GM18873 (cell line): ENCODE data around the gene METRNL.
"Not testable (repeated sequence)": the region's sequence is repeated elsewhere in the genome, so short reads cannot be mapped to it uniquely, and the experiment has no call there.

Experiments
- ATAC-seq: cut with Tn5 transposase; IDR thresholded peaks from one replicate; pipeline ENCODE4 v1.9.1; 2021; ENCODE audit warnings: mild to moderate bottlenecking, moderate library complexity, moderate number of reproducible peaks; ENCODE audit not compliant: unreplicated experiment, low FRiP score

Gene METRNL

DNA sequence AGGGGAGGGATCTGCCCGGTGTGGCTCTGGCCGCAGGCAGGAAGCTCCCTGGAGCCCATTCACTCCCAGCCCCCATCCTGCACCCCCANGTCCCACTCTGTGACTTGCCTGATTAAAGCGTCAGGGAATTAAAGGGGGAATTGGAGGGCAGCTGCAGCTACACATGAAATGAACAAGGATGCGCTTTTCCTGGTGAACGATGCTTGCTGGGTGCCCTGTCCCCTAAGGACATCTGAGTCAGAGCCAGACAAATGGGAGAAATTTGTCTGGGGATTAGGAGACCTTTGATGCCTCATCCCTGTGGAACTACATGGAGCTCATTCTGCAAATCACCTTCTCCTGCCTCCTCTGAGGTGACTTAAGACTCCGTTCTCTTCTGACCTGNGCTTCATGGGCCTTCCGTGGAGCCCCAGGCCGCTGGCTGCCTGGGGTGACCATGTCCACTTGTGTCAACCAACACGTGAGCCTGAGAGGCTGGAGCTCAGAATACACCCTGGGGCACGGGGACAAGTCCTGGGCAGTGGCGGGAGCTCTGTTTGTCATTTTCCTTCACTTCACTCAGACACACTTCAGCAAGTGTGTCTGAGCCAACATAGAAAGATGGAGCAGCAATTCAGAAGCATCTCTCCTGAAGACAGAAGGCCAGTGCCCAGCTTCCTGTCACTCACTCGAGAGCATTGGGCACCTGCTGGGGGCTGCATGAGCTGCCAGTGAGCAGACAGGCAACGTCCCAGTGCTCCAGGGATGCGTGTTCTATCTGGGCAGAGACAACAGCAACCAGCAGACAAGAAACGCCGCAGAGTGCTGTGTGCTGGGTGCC, 54.1 kb downstream of the METRNL start:
- no peak for ATAC-seq

GRCh38 chr17:83134456-83134855, 55.0 kb downstream of the METRNL start:
- not testable (repeated sequence) for ATAC-seq

DNA sequence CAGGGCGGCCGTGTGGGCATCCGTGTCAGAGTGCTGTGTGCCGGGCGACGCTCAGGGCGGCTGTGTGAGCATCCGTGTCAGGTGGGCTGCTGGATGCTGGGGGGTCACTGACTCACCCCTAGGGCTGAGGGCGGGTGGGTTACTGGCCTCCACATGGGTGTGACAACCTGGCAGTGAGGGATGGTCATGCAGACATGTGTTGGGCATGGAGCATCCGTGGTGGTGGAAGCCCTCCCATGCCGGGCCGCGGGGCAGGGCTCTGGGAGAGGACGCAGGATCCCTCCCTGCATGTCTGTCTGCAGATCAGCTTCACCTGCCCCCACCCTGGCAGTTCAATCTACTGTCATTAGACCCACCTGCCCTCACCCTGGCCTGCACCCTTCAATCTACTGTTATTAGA, 56.3 kb downstream of the METRNL start:
- no peak for ATAC-seq

- no peak for ATAC-seq
These were observed 56.7 kb downstream of the METRNL start for GRCh38 chr17:83136156-83136555.

DNA sequence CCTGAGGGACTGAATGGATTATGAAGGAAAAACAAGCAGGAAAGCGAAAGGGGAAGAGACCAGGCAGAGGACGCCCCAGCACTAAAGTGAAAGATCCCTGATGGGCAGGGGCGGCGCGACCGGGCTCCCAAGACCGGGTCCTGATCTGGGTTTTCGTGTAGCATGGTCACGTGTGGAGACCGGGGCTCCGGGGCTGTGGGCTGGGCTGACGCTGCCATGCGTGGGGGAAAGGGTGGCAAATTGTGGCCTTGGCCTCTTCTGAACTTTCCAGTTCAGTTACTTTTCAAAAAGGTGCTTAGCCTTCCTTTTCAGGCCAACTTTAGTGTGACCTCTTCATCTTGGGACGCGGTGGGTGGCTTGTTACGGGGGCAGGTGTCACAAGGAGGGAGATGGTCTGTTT, 57.5 kb downstream of the METRNL start:
- ATAC-seq, result no peak

DNA sequence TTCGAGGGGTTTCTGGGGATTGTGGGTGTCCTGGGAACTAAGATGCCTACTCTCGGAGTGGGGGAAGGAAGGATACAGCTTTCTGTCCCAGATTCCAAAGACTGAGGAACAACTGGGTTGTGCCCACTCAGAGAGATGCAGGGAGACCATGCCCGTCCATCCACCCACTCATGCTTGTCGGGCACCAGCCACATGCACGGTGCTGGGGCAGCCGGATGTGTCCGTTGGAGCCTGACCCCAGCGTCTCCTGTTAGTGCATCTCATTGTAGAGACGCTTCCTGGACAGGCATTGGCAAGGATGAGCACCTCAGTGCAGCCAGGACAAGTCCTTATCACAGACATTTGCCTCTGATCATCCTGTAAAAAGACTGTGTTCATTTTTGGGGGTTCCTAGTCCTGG, 58.1 kb downstream of the METRNL start:
- no peak for ATAC-seq

GRCh38 chr17:83138820-83139219, 59.4 kb downstream of the METRNL start:
- no peak for ATAC-seq

DNA sequence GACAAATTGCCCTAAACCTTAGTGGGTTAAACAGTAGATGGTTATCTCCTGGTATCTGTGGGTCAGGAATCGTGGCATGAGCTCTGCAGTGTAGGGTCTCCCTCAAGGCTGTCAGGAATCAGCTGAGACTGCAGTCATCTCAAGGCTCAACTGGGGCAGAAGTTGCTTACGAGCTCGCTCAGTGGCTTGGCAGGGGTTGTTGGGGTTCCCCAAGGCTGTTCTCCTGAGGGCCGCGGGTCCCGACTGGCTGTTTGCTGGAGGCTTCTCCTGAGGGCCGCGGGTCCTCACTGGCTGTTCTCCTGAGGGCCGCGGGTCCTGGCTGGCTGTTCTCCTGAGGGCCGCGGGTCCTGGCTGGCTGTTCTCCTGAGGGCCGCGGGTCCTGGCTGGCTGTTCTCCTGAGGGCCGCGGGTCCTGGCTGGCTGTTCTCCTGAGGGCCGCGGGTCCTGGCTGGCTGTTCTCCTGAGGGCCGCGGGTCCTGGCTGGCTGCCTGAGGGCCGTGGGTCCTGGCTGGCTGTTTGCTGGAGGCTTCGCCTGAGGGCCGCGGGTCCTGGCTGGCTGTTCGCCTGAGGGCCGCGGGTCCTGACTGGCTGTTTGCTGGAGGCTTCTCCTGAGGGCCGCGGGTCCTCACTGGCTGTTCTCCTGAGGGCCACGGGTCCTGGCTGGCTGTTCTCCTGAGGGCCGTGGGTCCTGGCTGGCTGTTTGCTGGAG, 60.3 kb downstream of the METRNL start:
- not testable (repeated sequence) for ATAC-seq

DNA sequence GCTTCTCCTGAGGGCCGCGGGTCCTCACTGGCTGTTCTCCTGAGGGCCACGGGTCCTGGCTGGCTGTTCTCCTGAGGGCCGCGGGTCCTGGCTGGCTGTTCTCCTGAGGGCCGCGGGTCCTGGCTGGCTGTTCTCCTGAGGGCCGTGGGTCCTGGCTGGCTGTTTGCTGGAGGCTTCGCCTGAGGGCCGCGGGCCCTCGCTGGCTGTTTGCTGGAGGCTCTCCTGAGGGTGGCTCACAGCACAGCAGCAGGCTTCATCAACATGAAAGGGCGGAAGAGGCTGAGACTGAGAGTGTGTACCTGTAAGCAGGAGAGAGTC, 60.8 kb downstream of the METRNL start:
- ATAC-seq, result not testable (repeated sequence)

DNA sequence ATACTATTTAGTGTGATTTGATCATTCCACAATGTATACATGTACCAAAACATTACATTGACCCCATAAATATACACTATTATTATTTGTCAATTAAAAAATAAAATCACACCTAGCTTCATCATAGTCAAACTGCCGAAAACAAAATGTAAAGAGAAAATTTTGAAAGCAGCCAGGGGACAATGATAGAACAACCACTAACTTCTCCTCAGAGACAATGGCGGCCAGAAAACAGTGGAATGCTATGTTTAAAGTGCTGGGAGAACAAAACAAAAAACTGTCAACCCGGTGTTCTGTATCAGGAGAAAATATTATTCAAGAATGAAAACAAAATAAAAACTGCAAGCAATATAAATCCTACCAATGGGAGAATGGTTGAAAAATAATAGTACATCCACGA, 63.2 kb downstream of the METRNL start:
- ATAC-seq, result no peak

DNA sequence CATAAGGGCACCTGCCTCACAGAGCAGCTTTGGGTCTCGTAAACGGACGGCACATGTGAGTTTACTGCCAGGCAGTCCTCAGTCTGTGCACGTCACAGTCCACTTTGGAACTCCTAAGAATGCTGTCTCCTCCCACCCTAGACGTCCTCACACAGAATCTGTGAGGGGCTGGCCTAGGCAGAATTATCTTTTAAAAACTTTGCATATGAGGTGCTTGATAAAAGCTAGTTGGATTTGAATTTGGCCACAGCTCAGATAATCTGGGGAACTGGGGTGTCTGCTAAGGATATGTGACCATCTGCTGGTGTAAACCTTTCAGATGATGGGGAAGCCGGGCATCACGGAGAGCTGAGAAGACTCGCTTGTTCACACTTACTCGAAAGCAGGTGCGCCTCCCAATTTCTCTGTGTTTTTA, 64.4 kb downstream of the METRNL start:
- ATAC-seq, result no peak
